ENCODE data around the gene CWC27.

DNA sequence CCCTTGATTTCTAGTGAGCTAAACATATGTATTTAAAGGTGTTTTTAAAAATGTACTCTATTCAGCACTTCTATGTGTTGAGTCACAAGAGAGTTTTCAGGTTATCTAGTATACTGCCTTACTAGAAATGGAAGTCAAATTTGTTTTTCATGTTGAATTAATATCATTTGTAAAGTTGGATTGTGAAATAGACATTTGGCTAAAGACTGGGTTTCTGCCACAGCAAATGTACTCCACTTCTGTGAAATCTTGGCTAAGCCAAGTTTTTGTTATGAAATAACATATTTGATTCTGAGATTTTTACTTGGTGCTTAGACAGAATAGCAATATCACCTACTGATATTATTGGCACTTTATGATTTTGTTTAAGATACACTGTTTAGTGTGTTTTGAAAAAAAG lies 106.0 kb downstream of the CWC27 start:
- TF ChIP-seq ZNF775 (CRISPR knock-in tag; IDR thresholded peaks at IDR 0.05; ENCODE audit: borderline replicate concordance) (no peak), SIX4 (CRISPR knock-in tag; IDR thresholded peaks at IDR 0.05) (no peak), ZNF263 (CRISPR knock-in tag; IDR thresholded peaks at IDR 0.05) (no peak), ZFP41 (CRISPR knock-in tag; IDR thresholded peaks at IDR 0.05; ENCODE audit: borderline replicate concordance) (no peak), ZNF33B (CRISPR knock-in tag; IDR thresholded peaks at IDR 0.05) (no peak), POLR2A (IDR thresholded peaks at IDR 0.05; ENCODE audit: insufficient read depth in 1 of 2, low read depth in 2 of 2, low read length in 2 of 2) (no peak), ATF1 (CRISPR knock-in tag; IDR thresholded peaks at IDR 0.05) (no peak), EP300 (IDR thresholded peaks at IDR 0.05; ENCODE audit: low read depth in 2 of 2, low read length in 2 of 2) (no peak), EP300 (CRISPR knock-in tag; IDR thresholded peaks at IDR 0.05; ENCODE audit: borderline replicate concordance) (no peak), NR1H2 (CRISPR knock-in tag; IDR thresholded peaks at IDR 0.05; ENCODE audit: borderline replicate concordance, low read depth) (no peak), TCF7L2 (IDR thresholded peaks at IDR 0.05; ENCODE audit: low read depth, low read length) (no peak)
- TF ChIP-seq, protein P1, sequence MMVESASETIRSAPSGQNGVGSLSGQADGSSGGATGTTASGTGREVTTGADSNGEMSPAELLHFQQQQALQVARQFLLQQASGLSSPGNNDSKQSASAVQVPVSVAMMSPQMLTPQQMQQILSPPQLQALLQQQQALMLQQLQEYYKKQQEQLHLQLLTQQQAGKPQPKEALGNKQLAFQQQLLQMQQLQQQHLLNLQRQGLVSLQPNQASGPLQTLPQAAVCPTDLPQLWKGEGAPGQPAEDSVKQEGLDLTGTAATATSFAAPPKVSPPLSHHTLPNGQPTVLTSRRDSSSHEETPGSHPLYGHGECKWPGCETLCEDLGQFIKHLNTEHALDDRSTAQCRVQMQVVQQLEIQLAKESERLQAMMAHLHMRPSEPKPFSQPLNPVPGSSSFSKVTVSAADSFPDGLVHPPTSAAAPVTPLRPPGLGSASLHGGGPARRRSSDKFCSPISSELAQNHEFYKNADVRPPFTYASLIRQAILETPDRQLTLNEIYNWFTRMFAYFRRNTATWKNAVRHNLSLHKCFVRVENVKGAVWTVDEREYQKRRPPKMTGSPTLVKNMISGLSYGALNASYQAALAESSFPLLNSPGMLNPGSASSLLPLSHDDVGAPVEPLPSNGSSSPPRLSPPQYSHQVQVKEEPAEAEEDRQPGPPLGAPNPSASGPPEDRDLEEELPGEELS (CRISPR knock-in tag; IDR thresholded peaks at IDR 0.05) = no peak
- TF ChIP-seq, protein P2, sequence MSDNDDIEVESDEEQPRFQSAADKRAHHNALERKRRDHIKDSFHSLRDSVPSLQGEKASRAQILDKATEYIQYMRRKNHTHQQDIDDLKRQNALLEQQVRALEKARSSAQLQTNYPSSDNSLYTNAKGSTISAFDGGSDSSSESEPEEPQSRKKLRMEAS (IDR thresholded peaks at IDR 0.05) = no peak
- TF ChIP-seq, protein P3, sequence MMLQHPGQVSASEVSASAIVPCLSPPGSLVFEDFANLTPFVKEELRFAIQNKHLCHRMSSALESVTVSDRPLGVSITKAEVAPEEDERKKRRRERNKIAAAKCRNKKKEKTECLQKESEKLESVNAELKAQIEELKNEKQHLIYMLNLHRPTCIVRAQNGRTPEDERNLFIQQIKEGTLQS (CRISPR knock-in tag; IDR thresholded peaks at IDR 0.05) = no peak
